OCI-LY1 (cell line): ENCODE results near the gene SLC8A1.

Source experiments
- EZH2 ChIP-seq: fragments of 200-600 bp; sonication (generic), shearing (Covaris generic); IDR thresholded peaks from 2 replicates; pipeline ENCODE4 v1.8.0; 2017; ENCODE audit warnings: borderline replicate concordance, mixed run types, mild to moderate bottlenecking, antibody characterized with exemption, low read length, moderate library complexity, mixed read lengths
- TF ChIP-seq, protein P1 (sequence below): fragments of 200-600 bp; sonication (generic), shearing (Covaris generic); IDR thresholded peaks from 2 replicates; pipeline ENCODE4 v1.5.1; 2017; ENCODE audit warnings: mild to moderate bottlenecking, antibody characterized with exemption, low read length, moderate library complexity, mixed read lengths

DNA sequence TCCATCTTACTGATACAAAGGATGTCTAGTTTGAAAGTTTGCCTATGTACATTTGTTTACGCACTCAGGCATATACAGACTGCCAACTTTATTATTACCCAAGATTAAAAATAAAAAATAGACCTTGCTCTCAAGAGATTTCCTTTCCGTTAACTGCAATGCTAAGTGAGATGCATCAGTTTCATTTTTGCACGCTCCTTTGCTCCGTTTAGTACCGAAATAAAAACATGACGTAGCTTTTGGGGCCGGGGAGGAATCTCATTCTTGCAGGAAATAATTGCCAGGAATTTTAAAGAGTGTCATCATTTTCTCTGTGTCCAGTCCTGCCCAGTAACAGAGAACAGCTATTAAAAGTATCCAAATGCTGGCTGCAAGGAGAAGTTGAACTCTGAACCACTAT is 169.5 kb downstream of the SLC8A1 start:
- TF ChIP-seq, protein P1, sequence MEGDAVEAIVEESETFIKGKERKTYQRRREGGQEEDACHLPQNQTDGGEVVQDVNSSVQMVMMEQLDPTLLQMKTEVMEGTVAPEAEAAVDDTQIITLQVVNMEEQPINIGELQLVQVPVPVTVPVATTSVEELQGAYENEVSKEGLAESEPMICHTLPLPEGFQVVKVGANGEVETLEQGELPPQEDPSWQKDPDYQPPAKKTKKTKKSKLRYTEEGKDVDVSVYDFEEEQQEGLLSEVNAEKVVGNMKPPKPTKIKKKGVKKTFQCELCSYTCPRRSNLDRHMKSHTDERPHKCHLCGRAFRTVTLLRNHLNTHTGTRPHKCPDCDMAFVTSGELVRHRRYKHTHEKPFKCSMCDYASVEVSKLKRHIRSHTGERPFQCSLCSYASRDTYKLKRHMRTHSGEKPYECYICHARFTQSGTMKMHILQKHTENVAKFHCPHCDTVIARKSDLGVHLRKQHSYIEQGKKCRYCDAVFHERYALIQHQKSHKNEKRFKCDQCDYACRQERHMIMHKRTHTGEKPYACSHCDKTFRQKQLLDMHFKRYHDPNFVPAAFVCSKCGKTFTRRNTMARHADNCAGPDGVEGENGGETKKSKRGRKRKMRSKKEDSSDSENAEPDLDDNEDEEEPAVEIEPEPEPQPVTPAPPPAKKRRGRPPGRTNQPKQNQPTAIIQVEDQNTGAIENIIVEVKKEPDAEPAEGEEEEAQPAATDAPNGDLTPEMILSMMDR, result no peak
- no peak for TF ChIP-seq EZH2
